NCI-H510A (cell line): ENCODE measurements around the gene AKAP6.
"Not testable (repeated sequence)": the region's sequence is repeated elsewhere in the genome, so short reads cannot be mapped to it uniquely, and the experiment has no call there.

Experiments used
- DNase-seq: peaks from one replicate; lab custom pipeline; 2025; lab: John Stamatoyannopoulos, UW

AKAP6 gene

GRCh38 chr14:32370714-32371113 is 41.6 kb downstream of the AKAP6 start:
- no peak for DNase-seq

- no peak for DNase-seq
Measured at GRCh38 chr14:32372154-32372553, 43.1 kb downstream of the AKAP6 start.

GRCh38 chr14:32373174-32373573 is 44.1 kb downstream of the AKAP6 start:
- not testable (repeated sequence) for DNase-seq

- no peak for DNase-seq
Measured at GRCh38 chr14:32374155-32374554, 45.1 kb downstream of the AKAP6 start.

- DNase-seq = no peak
Measured at GRCh38 chr14:32375663-32376062, 46.6 kb downstream of the AKAP6 start.

- no peak for DNase-seq
Measured at GRCh38 chr14:32377046-32377646, 48.0 kb downstream of the AKAP6 start.

GRCh38 chr14:32378284-32378683 is 49.2 kb downstream of the AKAP6 start:
- DNase-seq = no peak

- DNase-seq = no peak
Measured at GRCh38 chr14:32379447-32379846, 50.3 kb downstream of the AKAP6 start.

- no peak for DNase-seq
Measured at GRCh38 chr14:32381869-32382268, 52.8 kb downstream of the AKAP6 start.

- no peak for DNase-seq
Measured at GRCh38 chr14:32382704-32383103, 53.6 kb downstream of the AKAP6 start.

GRCh38 chr14:32383364-32384009 is 54.4 kb downstream of the AKAP6 start:
- DNase-seq = no peak

GRCh38 chr14:32384464-32384863 is 55.4 kb downstream of the AKAP6 start:
- no peak for DNase-seq

GRCh38 chr14:32387295-32387694 is 58.2 kb downstream of the AKAP6 start:
- DNase-seq = not testable (repeated sequence)

GRCh38 chr14:32393119-32393518 is 64.0 kb downstream of the AKAP6 start:
- DNase-seq = no peak

- DNase-seq = no peak
Measured at GRCh38 chr14:32394038-32394437, 64.9 kb downstream of the AKAP6 start.

GRCh38 chr14:32396885-32397284 is 67.8 kb downstream of the AKAP6 start:
- DNase-seq = no peak

- no peak for DNase-seq
Measured at GRCh38 chr14:32397861-32398640, 69.0 kb downstream of the AKAP6 start.

- DNase-seq = no peak
Measured at GRCh38 chr14:32399920-32400319, 70.8 kb downstream of the AKAP6 start.

- DNase-seq = no peak
Measured at GRCh38 chr14:32400480-32400879, 71.4 kb downstream of the AKAP6 start.

GRCh38 chr14:32403021-32403420 is 73.9 kb downstream of the AKAP6 start:
- DNase-seq = no peak

GRCh38 chr14:32403688-32404087 is 74.6 kb downstream of the AKAP6 start:
- DNase-seq = no peak

- no peak for DNase-seq
Measured at GRCh38 chr14:32404784-32405573, 75.9 kb downstream of the AKAP6 start.
